Heart right ventricle (tissue), 16 donors: ENCODE data around the gene ERBB4. TPM values are rescaled to one million over a fixed set of nuclear protein-coding genes. Genes with fewer than 3 reads are reported as not detected.

ENCODE experiments used
- ATAC-seq, 8 donors: fragments of 200-7000 bp; cut with Tn5 transposase; one replicate each; pipeline ENCODE4 v1.9.1; 2020; ENCODE audit warnings: mild to moderate bottlenecking in 8 of 8, moderate library complexity in 8 of 8, moderate number of reproducible peaks in 1 of 8
- DNase-seq, 2 donors: peaks; one replicate each; pipeline ENCODE4 v3.0.0-alpha.2; 2020
- H3K27ac ChIP-seq, 10 donors: fragments of 200-600 bp; sonication (generic) in 2 of 10; one replicate each; pipeline versions ENCODE4 v1.5.0 to v1.8.0; 2020 to 2022; ENCODE audit warnings: mild to moderate bottlenecking in 3 of 10
- H3K27me3 ChIP-seq, 7 donors: fragments of 200-600 bp; one replicate each; pipeline ENCODE4 v1.8.0; 2021 to 2022; ENCODE audit warnings: mild to moderate bottlenecking in 2 of 7
- H3K36me3 ChIP-seq, 9 donors: fragments of 200-600 bp; sonication (generic) in 1 of 9; one replicate each; pipeline versions ENCODE4 v1.5.0 to v1.8.0; 2020 to 2022; ENCODE audit warnings: mild to moderate bottlenecking in 2 of 9
- H3K4me1 ChIP-seq, 9 donors: fragments of 200-600 bp; sonication (generic) in 1 of 9; one replicate each; pipeline versions ENCODE4 v1.5.0 to v1.8.0; 2020 to 2022; ENCODE audit warnings: mild to moderate bottlenecking in 4 of 9
- H3K4me3 ChIP-seq, 10 donors: fragments of 200-600 bp; sonication (generic) in 2 of 10; one replicate each; pipeline versions ENCODE4 v1.5.0 to v1.8.0; 2020 to 2022; ENCODE audit warnings: mild to moderate bottlenecking in 7 of 10, moderate library complexity in 2 of 10
- H3K9me3 ChIP-seq, 11 donors: fragments of 200-600 bp in 10 of 11; sonication (generic) in 2 of 11; one replicate each; pipeline versions ENCODE4 v1.5.0 to v1.8.0; 2013 to 2022; ENCODE audit warnings: mild to moderate bottlenecking in 2 of 11, control low read depth in 1 of 11, moderate library complexity in 1 of 11
- WGBS, 2 donors: extraction: QIAGEN DNeasy Blood & Tissue Kit; methylation state at CpG; one replicate each; pipeline ENCODE4 v1.1.7; 2013; ENCODE audit warnings: inconsistent platforms in 1 of 2; 5-methylcytosine and 5-hydroxymethylcytosine counted together
- intact Hi-C, 10 donors: fragments of 100-400 bp; cut with DNase I; formaldehyde crosslinking; loops; one replicate each; pipeline versions ENCODE4 v1.11.1 to v1.14.2; 2022
- polyA plus RNA-seq, 2 donors: library from polyadenylated mRNA; stranded (reverse); fragments of 200-250 nt; gene quantifications; one replicate each; pipeline ENCODE4 v1.2.3, GENCODE V29; 2013
- total RNA-seq, 10 donors: library from RNA; stranded (reverse); fragmentation: NEBNext Ultra II Directional in 3 of 10; extraction: Animal tissue kit (Norgen Biotek cat#: 25700) in 3 of 10; gene quantifications; one replicate each; pipeline versions ENCODE4 v1.2.1 to v1.2.4, GENCODE V29; 2021 to 2023
- TF ChIP-seq, protein P1 (sequence below), 9 donors: fragments of 200-600 bp; sonication (generic) in 2 of 9; IDR thresholded peaks; one replicate each; pipeline versions ENCODE4 v1.5.0 to v1.8.0; 2021 to 2022; ENCODE audit warnings: antibody characterized with exemption in 9 of 9, mild to moderate bottlenecking in 5 of 9, moderate library complexity in 1 of 9
- donor health status: Arrhythmogenic right ventricular cardiomyopathy.
- donor health status: ischemic (EF 13 %, LVEDD 7.1; RV severe dilation, severe dysfunction).
- donor health status: healthy with polysubstance abuse.
- donor health status: DM: no; HTN: yes; CAD: no.
- donor health status: DM: no; HTN: no; CAD: no.
- donor health status: ischemic (EF 25% LVEDD 6.9; RV normal size, moderate dysfunction).
- donor health status: ischemic (EF 25% LVEDD 5.7; RV mildly dilated, moderate dysfunction).
- donor health status: healthy.
- donor health status: DM: yes; HTN: yes; CAD: no.
- donor health status: Ischemic cardiomyopathy.
- donor health status: ischemic (EF 35%, LVEDD 5.7; RV mildly dilated, moderate dysfunction).
- donor health status: nonischemic (EF 11% LVEDD 7.7; RV severe dilation, severe dysfunction).
- donor health status: DM: yes; HTN: yes; CAD: no.
- donor health status: PGD.
- donor health status: ischemic (EF 29% LVEDD 5.4; RV normal size, mild dysfunction).
- donor health status: nonischemic (EF 23%, LVEDD 6.1; RV moderate dilation, normal function).

ERBB4 gene
- total and polyA plus RNA-seq, 12 donors = 1.2 to 24.6 (median 16.1) TPM

GRCh38 chr2:211494536-211494935, 1044.1 kb downstream of the ERBB4 start:
- no peaks in the 10 kb centered on the region for H3K36me3 ChIP-seq
- WGBS, 2 donors = 33 to 40% methylated on average over 3 of the region's 3 CpGs
- DNase-seq (no peak), ATAC-seq (no peak)
- H3K27me3 ChIP-seq = no peaks in the 10 kb centered on the region
- no peak overlapping the region for H3K27ac ChIP-seq
- H3K9me3 ChIP-seq = no peaks in the 10 kb centered on the region
- H3K4me1 ChIP-seq = no peaks in the 10 kb centered on the region
- TF ChIP-seq, protein P1, sequence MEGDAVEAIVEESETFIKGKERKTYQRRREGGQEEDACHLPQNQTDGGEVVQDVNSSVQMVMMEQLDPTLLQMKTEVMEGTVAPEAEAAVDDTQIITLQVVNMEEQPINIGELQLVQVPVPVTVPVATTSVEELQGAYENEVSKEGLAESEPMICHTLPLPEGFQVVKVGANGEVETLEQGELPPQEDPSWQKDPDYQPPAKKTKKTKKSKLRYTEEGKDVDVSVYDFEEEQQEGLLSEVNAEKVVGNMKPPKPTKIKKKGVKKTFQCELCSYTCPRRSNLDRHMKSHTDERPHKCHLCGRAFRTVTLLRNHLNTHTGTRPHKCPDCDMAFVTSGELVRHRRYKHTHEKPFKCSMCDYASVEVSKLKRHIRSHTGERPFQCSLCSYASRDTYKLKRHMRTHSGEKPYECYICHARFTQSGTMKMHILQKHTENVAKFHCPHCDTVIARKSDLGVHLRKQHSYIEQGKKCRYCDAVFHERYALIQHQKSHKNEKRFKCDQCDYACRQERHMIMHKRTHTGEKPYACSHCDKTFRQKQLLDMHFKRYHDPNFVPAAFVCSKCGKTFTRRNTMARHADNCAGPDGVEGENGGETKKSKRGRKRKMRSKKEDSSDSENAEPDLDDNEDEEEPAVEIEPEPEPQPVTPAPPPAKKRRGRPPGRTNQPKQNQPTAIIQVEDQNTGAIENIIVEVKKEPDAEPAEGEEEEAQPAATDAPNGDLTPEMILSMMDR (IDR thresholded peaks at IDR 0.05) = no peak
- no peak overlapping the region for H3K4me3 ChIP-seq
- intact Hi-C loops = no loop called here

DNA sequence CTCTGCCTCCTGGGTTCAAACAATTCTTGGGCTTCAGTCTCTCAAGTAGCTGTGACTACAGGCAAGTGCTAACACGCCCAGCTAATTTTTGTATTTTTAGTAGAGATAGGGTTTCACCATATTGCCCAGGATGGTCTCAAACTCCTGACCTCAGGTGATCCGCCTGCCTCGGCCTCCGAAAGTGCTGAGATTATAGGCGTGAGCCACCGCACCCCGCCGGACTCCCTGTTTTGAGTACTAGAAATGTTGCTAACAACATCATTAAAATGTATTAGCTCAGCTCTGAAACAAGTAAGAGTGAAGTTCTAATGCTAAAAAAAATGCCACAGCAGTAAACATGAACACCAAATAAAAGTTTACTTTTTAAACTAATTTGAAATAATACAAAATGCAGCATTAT, 1044.5 kb downstream of the ERBB4 start:
- H3K36me3 ChIP-seq = no peaks in the 10 kb centered on the region
- no peak for DNase-seq
- H3K9me3 ChIP-seq = no peaks in the 10 kb centered on the region
- TF ChIP-seq, protein P1 (IDR thresholded peaks at IDR 0.05) = no peak
- intact Hi-C loops = no loop called here
- H3K4me1 ChIP-seq = no peaks in the 10 kb centered on the region
- H3K27ac ChIP-seq = no peak overlapping the region
- no peaks in the 10 kb centered on the region for H3K27me3 ChIP-seq
- WGBS, 2 donors = 72 to 87% methylated on average over 8 of the region's 8 CpGs
- no peak for ATAC-seq
- no peak overlapping the region for H3K4me3 ChIP-seq

- no peak overlapping the region for H3K27ac ChIP-seq
- WGBS, 2 donors = 80 to 90% methylated on average over 2 of the region's 2 CpGs
- intact Hi-C loops = loop anchor here in 1 of 10 donors (2.0 kb wide), 1 partner anchor 29 kb away; no protein-coding TSS in a partner anchor
- no peaks in the 10 kb centered on the region for H3K27me3 ChIP-seq
- H3K4me1 ChIP-seq = no peaks in the 10 kb centered on the region
- TF ChIP-seq, protein P1 (IDR thresholded peaks at IDR 0.05) = no peak
- ATAC-seq = no peak
- DNase-seq = no peak
- H3K36me3 ChIP-seq = no peaks in the 10 kb centered on the region
- no peak overlapping the region for H3K4me3 ChIP-seq
- H3K9me3 ChIP-seq = no peaks in the 10 kb centered on the region
These were observed 1050.9 kb downstream of the ERBB4 start for GRCh38 chr2:211487733-211488132.

DNA sequence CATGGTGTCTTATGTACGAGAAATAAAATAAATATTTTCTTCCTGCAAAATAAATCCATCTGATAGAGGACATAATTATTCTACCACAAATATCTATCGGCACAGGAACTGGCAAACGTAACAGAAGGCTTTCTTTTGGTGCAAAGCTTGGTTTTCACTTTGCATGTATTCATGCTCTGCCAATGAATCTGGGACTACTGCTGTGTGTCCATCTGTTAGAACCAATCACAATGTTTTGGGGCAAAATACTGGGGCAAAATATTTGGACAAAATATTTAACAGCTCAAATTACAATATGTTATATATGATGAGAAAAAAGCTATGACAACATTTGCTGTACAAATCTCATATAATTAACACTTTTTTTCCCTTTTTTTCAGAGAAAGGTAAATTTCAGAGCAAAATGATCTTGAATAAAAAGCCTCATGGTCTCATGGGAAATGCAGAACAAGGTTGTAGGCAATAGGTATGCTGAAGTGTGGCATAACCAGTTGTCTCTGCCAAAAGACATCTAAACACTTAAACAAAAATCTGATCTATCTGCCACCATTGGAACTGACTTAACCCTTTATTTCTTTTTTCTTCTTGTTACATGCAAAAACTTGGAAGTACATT, 1059.0 kb downstream of the ERBB4 start:
- intact Hi-C loops = no loop called here
- Histone ChIP-seq H3K4me3 (no peak overlapping the region), H3K9me3 (no peaks in the 10 kb centered on the region), H3K27me3 (no peaks in the 10 kb centered on the region), H3K4me1 (no peaks in the 10 kb centered on the region), H3K27ac (no peak overlapping the region), H3K36me3 (no peaks in the 10 kb centered on the region)
- WGBS, 2 donors = 74 to 85% methylated on average over 3 of the region's 3 CpGs
- ATAC-seq (no peak), DNase-seq (no peak)
- TF ChIP-seq, protein P1 (IDR thresholded peaks at IDR 0.05) = no peak
